WTC11 (cell line): ENCODE results near the gene RANBP6. TPM values are rescaled to one million over a fixed set of nuclear protein-coding genes. Genes with fewer than 3 reads are reported as not detected.

Experiments
- ATAC-seq: fragments of 200-7000 bp; cut with Tn5 transposase; 2 replicates; pipeline ENCODE4 v1.10.0; 2021; ENCODE audit warnings: mild to moderate bottlenecking, moderate library complexity
- CTCF ChIA-PET: fragments of 300-600 bp; sonication (Branson Sonifier 250); formaldehyde crosslinking; loops from one replicate; lab custom pipeline; 2021; ENCODE audit warnings: antibody characterized with exemption; lab: Charles Lee
- POLR2A ChIA-PET: fragments of 350-600 bp; sonication (Branson Sonifier 250); formaldehyde crosslinking; loops from one replicate; lab custom pipeline; 2021; ENCODE audit warnings: antibody characterized with exemption; lab: Charles Lee
- DNase-seq: peaks from one replicate; pipeline ENCODE4 v3.0.0; 2021; ENCODE audit warnings: low spot score
- H3K27ac Mint-ChIP-seq: 2 replicates; pipeline ENCODE4 v1.8.0; 2021; ENCODE audit warnings: mixed read lengths
- H3K27me3 Mint-ChIP-seq: 2 replicates; pipeline ENCODE4 v1.8.0; 2021; ENCODE audit warnings: low read depth, mild to moderate bottlenecking, moderate library complexity, mixed read lengths
- H3K36me3 Mint-ChIP-seq: 2 replicates; pipeline ENCODE4 v1.8.0; 2021; ENCODE audit warnings: mixed read lengths
- H3K4me1 Mint-ChIP-seq: 2 replicates; pipeline ENCODE4 v1.8.0; 2022; ENCODE audit warnings: mixed read lengths
- H3K4me3 Mint-ChIP-seq: 2 replicates; pipeline ENCODE4 v1.8.0; 2021; ENCODE audit warnings: mild to moderate bottlenecking, moderate library complexity, mixed read lengths
- H3K9me3 Mint-ChIP-seq: 2 replicates; pipeline ENCODE4 v1.8.0; 2021; ENCODE audit warnings: mixed read lengths
- AR ChIP-seq: fragments of 250-450 bp; sonication (Bioruptor Pico); IDR thresholded peaks from 2 replicates; pipeline ENCODE4 v1.9.0; 2021; ENCODE audit warnings: mild to moderate bottlenecking
- CTCF ChIP-seq: fragments of 200-600 bp; IDR thresholded peaks from 2 replicates; pipeline ENCODE4 v1.8.0; 2022; ENCODE audit warnings: antibody characterized with exemption
- E2F5 ChIP-seq: sonication (generic); formaldehyde crosslinking; IDR thresholded peaks from 2 replicates; pipeline ENCODE4 v1.8.1; 2022; ENCODE audit warnings: mild to moderate bottlenecking, moderate library complexity, missing genetic modification reagents
- FOXJ3 ChIP-seq: sonication (generic); formaldehyde crosslinking; IDR thresholded peaks from 2 replicates; pipeline ENCODE4 v1.9.0; 2021; ENCODE audit warnings: missing genetic modification reagents, mild to moderate bottlenecking, borderline replicate concordance
- FOXK1 ChIP-seq: sonication (generic); formaldehyde crosslinking; IDR thresholded peaks from 2 replicates; pipeline ENCODE4 v1.8.0; 2022; ENCODE audit warnings: mild to moderate bottlenecking, moderate library complexity, missing genetic modification reagents
- FOXP4 ChIP-seq: sonication (generic); formaldehyde crosslinking; IDR thresholded peaks from 2 replicates; pipeline ENCODE4 v1.8.0; 2022; ENCODE audit warnings: mild to moderate bottlenecking, missing genetic modification reagents
- IRF1 ChIP-seq: sonication (generic); formaldehyde crosslinking; IDR thresholded peaks from 2 replicates; pipeline ENCODE4 v1.8.0; 2023; ENCODE audit warnings: missing genetic modification reagents
- IRF2 ChIP-seq: sonication (generic); formaldehyde crosslinking; IDR thresholded peaks from 2 replicates; pipeline ENCODE4 v1.8.0; 2022; ENCODE audit warnings: low read depth, missing genetic modification reagents, borderline replicate concordance
- MXD4 ChIP-seq: fragments of 250-450 bp; sonication (Bioruptor Pico); IDR thresholded peaks from 2 replicates; pipeline ENCODE4 v1.8.0; 2021; ENCODE audit warnings: mild to moderate bottlenecking, moderate library complexity, borderline replicate concordance
- NFYB ChIP-seq: sonication (generic); formaldehyde crosslinking; conservative IDR thresholded peaks from 2 replicates; pipeline ENCODE4 v1.8.0; 2022; ENCODE audit warnings: low read depth, missing genetic modification reagents
- NR1H2 ChIP-seq: sonication (generic); formaldehyde crosslinking; IDR thresholded peaks from 2 replicates; pipeline ENCODE4 v1.9.0; 2021; ENCODE audit warnings: mild to moderate bottlenecking, moderate library complexity, missing genetic modification reagents
- NR3C1 ChIP-seq: sonication (generic); formaldehyde crosslinking; conservative IDR thresholded peaks from 2 replicates; pipeline ENCODE4 v1.8.1; 2023; ENCODE audit warnings: low read depth, mild to moderate bottlenecking, missing genetic modification reagents
- PRDM15 ChIP-seq: sonication (generic); formaldehyde crosslinking; IDR thresholded peaks from 2 replicates; pipeline ENCODE4 v1.8.0; 2022; ENCODE audit warnings: missing genetic modification reagents
- SMAD4 ChIP-seq: sonication (generic); formaldehyde crosslinking; IDR thresholded peaks from 2 replicates; pipeline ENCODE4 v1.8.0; 2022; ENCODE audit warnings: mild to moderate bottlenecking, missing genetic modification reagents
- SP1 ChIP-seq: sonication (generic); formaldehyde crosslinking; conservative IDR thresholded peaks from 2 replicates; pipeline ENCODE4 v1.8.1; 2022; ENCODE audit warnings: missing genetic modification reagents
- ZNF121 ChIP-seq: sonication (generic); formaldehyde crosslinking; IDR thresholded peaks from 2 replicates; pipeline ENCODE4 v1.8.0; 2023; ENCODE audit warnings: missing genetic modification reagents
- ZNF281 ChIP-seq: sonication (generic); formaldehyde crosslinking; IDR thresholded peaks from 2 replicates; pipeline ENCODE4 v1.8.0; 2023; ENCODE audit warnings: mild to moderate bottlenecking, missing genetic modification reagents
- ZNF416 ChIP-seq: fragments of 250-450 bp; sonication (Bioruptor Pico); IDR thresholded peaks from 2 replicates; pipeline ENCODE4 v1.9.0; 2021; ENCODE audit warnings: mild to moderate bottlenecking, inconsistent platforms
- ZNF425 ChIP-seq: fragments of 250-450 bp; sonication (Bioruptor Pico); conservative IDR thresholded peaks from 2 replicates; pipeline ENCODE4 v1.9.0; 2021; ENCODE audit warnings: mild to moderate bottlenecking
- total RNA-seq: library from RNA; stranded (reverse); gene quantifications from 3 replicates; pipeline ENCODE4 v1.2.3, GENCODE V29; 2021

RANBP6 gene
- total RNA-seq, 1 experiment from 2014 or later, result 20.1 TPM

GRCh38 chr9:6006749-6007057 is 8.7 kb downstream of the RANBP6 start (continued):
- TF ChIP-seq E2F5 (CRISPR knock-in tag), result no peak
- TF ChIP-seq IRF1 (CRISPR knock-in tag), result no peak
- TF ChIP-seq ZNF416, result no peak

- Mint-ChIP-seq H3K4me3 (no peak overlapping the region), H3K27me3 (no peaks in the 10 kb centered on the region), H3K27ac (no peak overlapping the region), H3K9me3 (no peaks in the 10 kb centered on the region), H3K36me3 (no peaks in the 10 kb centered on the region), H3K4me1 (peaks cover 8% of the 10 kb centered on the region)
- ATAC-seq (no peak), DNase-seq (no peak)
- POLR2A ChIA-PET, result no interaction called here
- CTCF ChIA-PET, result no interaction called here
- TF ChIP-seq MXD4 (no peak), ZNF425 (CRISPR knock-in tag) (no peak), PRDM15 (no peak), FOXJ3 (no peak), FOXK1 (CRISPR knock-in tag) (no peak), FOXP4 (no peak), ZNF281 (no peak), NFYB (CRISPR knock-in tag) (no peak), SMAD4 (CRISPR knock-in tag) (no peak), AR (CRISPR knock-in tag) (no peak), NR3C1 (CRISPR knock-in tag) (no peak), IRF2 (CRISPR knock-in tag) (no peak), CTCF (no peak), ZNF121 (no peak), SP1 (CRISPR knock-in tag) (no peak), NR1H2 (CRISPR knock-in tag) (no peak), E2F5 (CRISPR knock-in tag) (no peak)
These were observed 14.5 kb downstream of the RANBP6 start for GRCh38 chr9:6000955-6001354.
